Measurements from ENCODE around the gene SLC6A9. TPM values are rescaled to one million over a fixed set of nuclear protein-coding genes. Genes with fewer than 3 reads are reported as not detected.

Gene SLC6A9
- total and polyA plus RNA-seq, 2 experiments from 2014 or later = 13.5 to 25.3 TPM

GRCh38 chr1:44027320-44027719 is 3.9 kb downstream of the SLC6A9 start:
- peaks cover 9% of the 10 kb centered on the region for H3K79me2 ChIP-seq
- H3K4me3 ChIP-seq = no peak overlapping the region
- TF ChIP-seq EZH2 (IDR thresholded peaks at IDR 0.05; ENCODE audit: borderline replicate concordance) = no peak
- no peak for TF ChIP-seq CTCF (IDR thresholded peaks at IDR 0.05; ENCODE audit: poor library complexity)
- no peak for TF ChIP-seq EZH2phosphoT487 (IDR thresholded peaks at IDR 0.05; ENCODE audit: low read depth, severe bottlenecking, unreplicated experiment)
- H3K4me2 ChIP-seq = no peak overlapping the region
- no peak overlapping the region for H3K27ac ChIP-seq
- H3K4me1 ChIP-seq (ENCODE audit: insufficient read depth) = peaks cover 17% of the 10 kb centered on the region
- WGBS (ENCODE audit: low lambda C conversion rate, missing lambda C conversion rate) = 84% methylated on average over 3 of the region's 3 CpGs
- no peaks in the 10 kb centered on the region for H3K36me3 ChIP-seq (replicated peaks; ENCODE audit: insufficient read depth, low read depth)
- no peak overlapping the region for H2AFZ ChIP-seq
- H3K9me3 ChIP-seq (ENCODE audit: low read depth) = no peaks in the 10 kb centered on the region
- no peaks in the 10 kb centered on the region for H3K27me3 ChIP-seq
- H3K9me2 ChIP-seq (replicated peaks; ENCODE audit: insufficient read depth) = no peaks in the 10 kb centered on the region
- H4K20me1 ChIP-seq (ENCODE audit: insufficient read depth, poor library complexity, severe bottlenecking) = no peaks in the 10 kb centered on the region
- no peak for DNase-seq (ENCODE audit: low spot score)

- Histone ChIP-seq H3K36me3 (replicated peaks; ENCODE audit: insufficient read depth, low read depth) (no peaks in the 10 kb centered on the region), H3K79me2 (peaks cover 9% of the 10 kb centered on the region), H3K27ac (no peak overlapping the region), H3K9me3 (ENCODE audit: low read depth) (no peaks in the 10 kb centered on the region), H4K20me1 (ENCODE audit: insufficient read depth, poor library complexity, severe bottlenecking) (no peaks in the 10 kb centered on the region), H2AFZ (no peak overlapping the region), H3K9me2 (replicated peaks; ENCODE audit: insufficient read depth) (no peaks in the 10 kb centered on the region), H3K4me3 (no peak overlapping the region), H3K4me2 (no peak overlapping the region), H3K4me1 (ENCODE audit: insufficient read depth) (peaks cover 9% of the 10 kb centered on the region), H3K27me3 (no peaks in the 10 kb centered on the region)
- DNase-seq (ENCODE audit: low spot score) = peak; percentile 48
- 90% methylated on average over 3 of the region's 3 CpGs for WGBS (ENCODE audit: low lambda C conversion rate, missing lambda C conversion rate)
- TF ChIP-seq CTCF (IDR thresholded peaks at IDR 0.05; ENCODE audit: poor library complexity) (no peak), EZH2phosphoT487 (IDR thresholded peaks at IDR 0.05; ENCODE audit: low read depth, severe bottlenecking, unreplicated experiment) (no peak), EZH2 (IDR thresholded peaks at IDR 0.05; ENCODE audit: borderline replicate concordance) (no peak)
Observed at GRCh38 chr1:44025816-44026215, 5.4 kb downstream of the SLC6A9 start.

- TF ChIP-seq EZH2phosphoT487 (IDR thresholded peaks at IDR 0.05; ENCODE audit: low read depth, severe bottlenecking, unreplicated experiment) = no peak
- TF ChIP-seq EZH2 (IDR thresholded peaks at IDR 0.05; ENCODE audit: borderline replicate concordance) = no peak
- TF ChIP-seq CTCF (IDR thresholded peaks at IDR 0.05; ENCODE audit: poor library complexity) = no peak
- no peaks in the 10 kb centered on the region for H3K9me3 ChIP-seq (ENCODE audit: low read depth)
- H3K4me3 ChIP-seq = no peak overlapping the region
- H3K27ac ChIP-seq = no peak overlapping the region
- peaks cover 9% of the 10 kb centered on the region for H3K79me2 ChIP-seq
- no peaks in the 10 kb centered on the region for H3K27me3 ChIP-seq
- H3K36me3 ChIP-seq (replicated peaks; ENCODE audit: insufficient read depth, low read depth) = no peaks in the 10 kb centered on the region
- no peak for DNase-seq (ENCODE audit: low spot score)
- no peak overlapping the region for H3K4me2 ChIP-seq
- no peaks in the 10 kb centered on the region for H4K20me1 ChIP-seq (ENCODE audit: insufficient read depth, poor library complexity, severe bottlenecking)
- WGBS (ENCODE audit: low lambda C conversion rate, missing lambda C conversion rate) = 92% methylated on average over 13 of the region's 13 CpGs
- peaks cover 9% of the 10 kb centered on the region for H3K4me1 ChIP-seq (ENCODE audit: insufficient read depth)
- no peaks in the 10 kb centered on the region for H3K9me2 ChIP-seq (replicated peaks; ENCODE audit: insufficient read depth)
- H2AFZ ChIP-seq = no peak overlapping the region
Observed at GRCh38 chr1:44024903-44025525, 6.2 kb downstream of the SLC6A9 start.

Measured in hepatocyte (in vitro differentiated cells).